Choroid plexus epithelial cell (primary cell): Measurements from ENCODE around the gene FBXO10.

Source experiments
- DNase-seq: peaks from one replicate; pipeline ENCODE4 v3.0.0-alpha.2; 2010; ENCODE audit warnings: low read depth
- H3K4me3 ChIP-seq: 2 replicates; pipeline ENCODE4 v1.5.1; 2011; ENCODE audit warnings: low read depth, mild to moderate bottlenecking, control low read depth, low read length, moderate library complexity
- TF ChIP-seq, protein P1 (sequence below): conservative IDR thresholded peaks from 2 replicates; pipeline ENCODE4 v1.5.1; 2011; ENCODE audit warnings: low read depth, mild to moderate bottlenecking, control low read depth, inconsistent platforms, low read length, moderate library complexity

Gene FBXO10

DNA sequence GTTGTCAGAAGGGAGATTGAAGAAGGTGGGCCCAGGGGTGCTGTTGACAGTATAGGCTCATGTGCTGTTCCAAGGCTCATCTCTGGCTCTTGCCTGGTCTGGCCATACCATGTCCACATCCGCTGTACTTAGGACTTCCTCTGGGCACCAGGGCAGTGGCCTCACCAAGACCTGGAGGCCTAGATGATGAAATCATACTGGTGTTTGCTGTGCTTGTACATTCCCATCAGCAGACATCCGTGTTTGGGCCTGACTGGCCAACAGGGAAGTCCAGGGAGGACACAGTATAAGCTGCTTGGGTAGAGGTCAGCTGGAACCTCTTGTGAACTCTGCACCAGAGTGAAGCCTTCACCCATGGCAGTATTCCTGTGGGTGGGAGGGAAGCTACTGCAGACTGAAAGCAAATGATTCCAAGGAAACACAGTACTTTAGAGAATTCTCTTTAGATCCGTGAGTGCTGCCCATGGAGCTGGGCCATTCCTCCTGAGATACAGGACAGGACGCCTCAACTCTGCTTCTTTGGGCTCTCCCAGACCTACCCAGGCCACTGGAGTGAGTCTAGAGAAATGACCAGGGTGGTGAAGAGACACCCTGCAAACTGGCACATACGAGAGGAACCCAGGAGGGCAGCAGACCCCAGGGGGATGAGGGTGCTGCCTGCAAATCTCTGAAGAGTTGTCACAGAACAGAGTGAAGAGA is 67.9 kb downstream of the FBXO10 start:
- no peak overlapping the region for H3K4me3 ChIP-seq
- peak; percentile 37 for DNase-seq
- TF ChIP-seq, protein P1, sequence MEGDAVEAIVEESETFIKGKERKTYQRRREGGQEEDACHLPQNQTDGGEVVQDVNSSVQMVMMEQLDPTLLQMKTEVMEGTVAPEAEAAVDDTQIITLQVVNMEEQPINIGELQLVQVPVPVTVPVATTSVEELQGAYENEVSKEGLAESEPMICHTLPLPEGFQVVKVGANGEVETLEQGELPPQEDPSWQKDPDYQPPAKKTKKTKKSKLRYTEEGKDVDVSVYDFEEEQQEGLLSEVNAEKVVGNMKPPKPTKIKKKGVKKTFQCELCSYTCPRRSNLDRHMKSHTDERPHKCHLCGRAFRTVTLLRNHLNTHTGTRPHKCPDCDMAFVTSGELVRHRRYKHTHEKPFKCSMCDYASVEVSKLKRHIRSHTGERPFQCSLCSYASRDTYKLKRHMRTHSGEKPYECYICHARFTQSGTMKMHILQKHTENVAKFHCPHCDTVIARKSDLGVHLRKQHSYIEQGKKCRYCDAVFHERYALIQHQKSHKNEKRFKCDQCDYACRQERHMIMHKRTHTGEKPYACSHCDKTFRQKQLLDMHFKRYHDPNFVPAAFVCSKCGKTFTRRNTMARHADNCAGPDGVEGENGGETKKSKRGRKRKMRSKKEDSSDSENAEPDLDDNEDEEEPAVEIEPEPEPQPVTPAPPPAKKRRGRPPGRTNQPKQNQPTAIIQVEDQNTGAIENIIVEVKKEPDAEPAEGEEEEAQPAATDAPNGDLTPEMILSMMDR: no peak

DNA sequence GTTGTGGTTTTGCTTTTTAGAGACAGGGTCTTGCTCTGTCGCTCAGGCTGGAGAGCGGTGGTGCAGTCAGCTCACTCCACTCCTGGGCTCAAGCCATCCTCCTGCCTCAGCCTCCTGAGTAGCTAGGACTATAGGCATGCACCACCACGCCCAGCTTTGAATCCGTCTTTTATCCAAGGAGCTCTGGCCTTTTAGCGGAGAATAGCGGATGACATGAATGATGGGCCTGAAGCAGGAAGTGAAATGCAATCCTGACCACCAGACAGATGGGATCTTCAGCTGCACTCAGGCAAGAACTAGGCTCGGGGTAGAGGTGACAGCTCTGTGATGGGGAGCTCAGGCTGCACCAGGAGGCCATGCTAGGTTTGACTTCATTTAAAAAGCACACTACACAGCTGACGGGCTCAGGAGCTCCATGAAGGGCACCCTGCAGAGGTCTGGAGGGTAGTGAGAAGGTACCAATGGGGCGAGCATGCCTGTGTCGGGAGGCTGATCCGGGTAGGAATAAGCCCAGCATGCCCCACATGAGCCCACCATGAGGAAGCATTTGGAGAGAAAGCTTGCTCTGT is 68.5 kb downstream of the FBXO10 start:
- H3K4me3 ChIP-seq: no peak overlapping the region
- no peak for DNase-seq
- TF ChIP-seq, protein P1: no peak

DNA sequence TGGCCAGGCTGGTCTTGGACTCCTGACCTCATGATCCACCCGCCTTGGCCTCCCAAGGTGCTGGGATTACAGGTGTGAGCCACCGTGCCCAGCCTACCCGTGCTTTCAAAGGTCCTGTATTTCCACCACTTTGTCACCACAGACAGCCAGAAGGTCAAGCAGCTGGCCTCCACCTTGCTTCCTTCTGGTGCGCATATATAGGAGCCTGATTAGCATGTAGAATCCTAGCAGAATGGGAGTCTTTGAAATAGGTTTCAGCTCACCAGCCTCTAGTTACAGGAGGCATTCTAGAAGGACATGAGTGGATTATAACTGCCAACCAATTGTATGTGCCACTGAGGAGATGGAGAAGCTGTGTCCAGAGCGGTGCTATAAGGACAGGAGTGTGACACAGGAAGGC is 71.6 kb downstream of the FBXO10 start:
- H3K4me3 ChIP-seq: no peak overlapping the region
- DNase-seq: no peak
- TF ChIP-seq, protein P1: no peak

DNA sequence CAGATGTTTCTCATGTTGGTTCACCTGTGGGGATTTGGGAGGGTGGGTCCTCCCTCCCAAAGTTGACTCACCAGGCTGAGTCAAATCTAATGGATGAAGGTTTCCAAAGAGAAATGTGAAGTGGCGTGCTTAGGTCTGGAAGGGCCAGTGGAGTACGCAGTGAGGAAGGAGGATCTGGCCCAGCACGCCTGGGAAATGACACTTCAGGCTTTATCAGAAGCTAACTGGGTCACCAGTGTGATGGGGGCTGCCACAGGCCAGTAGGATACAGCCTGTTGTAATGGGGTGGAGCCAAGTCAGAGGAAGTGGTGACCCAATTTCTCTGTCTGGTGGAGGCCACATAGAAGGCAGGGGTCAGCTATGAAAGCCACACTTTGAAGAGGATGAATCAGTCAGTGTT is 72.4 kb downstream of the FBXO10 start:
- TF ChIP-seq, protein P1: no peak
- DNase-seq: peak; percentile 56
- no peak overlapping the region for H3K4me3 ChIP-seq

DNA sequence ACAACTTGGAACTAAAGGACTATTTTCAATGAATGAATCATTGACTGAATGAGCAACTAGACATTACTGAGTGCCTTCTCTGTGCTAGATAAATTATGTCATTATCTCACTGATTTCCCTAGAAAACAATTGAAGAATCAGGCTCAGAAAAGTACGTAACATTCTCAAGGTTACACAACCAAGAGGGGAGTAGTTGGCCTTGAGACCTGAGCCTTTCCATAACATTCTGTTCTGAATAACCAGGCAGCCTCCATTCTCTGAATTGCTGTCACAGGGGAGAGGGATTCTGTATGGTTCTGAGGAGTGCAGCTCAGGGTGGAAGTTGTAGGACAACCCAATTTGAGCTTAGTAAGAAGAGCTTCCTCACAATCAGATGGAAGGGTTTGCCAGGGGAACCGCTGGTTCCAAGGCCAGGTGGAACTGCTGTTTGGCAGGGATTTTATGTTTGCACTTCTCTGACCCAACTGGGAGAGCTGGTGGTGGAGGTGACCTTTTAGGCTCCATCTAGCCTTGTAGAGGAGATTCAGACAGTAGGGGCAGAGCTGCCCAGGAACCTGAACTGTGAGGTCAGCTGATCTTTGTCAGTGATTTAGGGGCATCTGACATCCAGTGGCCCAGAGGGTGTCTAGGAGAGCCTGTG is 74.1 kb downstream of the FBXO10 start:
- DNase-seq: no peak
- TF ChIP-seq, protein P1: no peak
- no peak overlapping the region for H3K4me3 ChIP-seq

DNA sequence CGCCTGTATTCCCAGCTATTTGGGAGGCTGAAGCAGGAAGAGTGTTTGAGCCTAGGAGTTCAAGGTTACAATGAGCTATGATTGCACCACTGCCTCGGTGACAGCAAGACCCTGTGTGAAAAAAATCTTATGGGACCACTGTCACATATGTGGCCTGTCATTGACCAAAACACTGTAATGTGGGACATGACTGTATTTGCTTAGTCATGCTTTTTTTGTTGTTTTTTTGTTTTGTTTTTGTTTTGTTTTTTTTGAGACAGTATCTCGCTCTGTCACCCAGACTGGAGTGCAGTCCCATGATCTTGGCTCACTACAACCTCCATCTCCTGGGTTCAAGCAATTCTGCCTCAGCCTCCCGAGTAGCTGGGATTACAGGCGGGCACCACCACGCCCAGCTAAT is 76.9 kb downstream of the FBXO10 start:
- TF ChIP-seq, protein P1: no peak
- no peak for DNase-seq
- no peak overlapping the region for H3K4me3 ChIP-seq
